K562 (cell line): ENCODE data around the gene RGS17. TPM values are rescaled to one million over a fixed set of nuclear protein-coding genes. Genes with fewer than 3 reads are reported as not detected.
A peak's percentile ranks its signal among the peaks of the same experiment; 100 is the strongest.

Source experiments
- ATAC-seq: fragments of 200-7000 bp; cut with Tn5 transposase; 3 replicates; pipeline ENCODE4 v1.9.1; 2020; ENCODE audit warnings: moderate library complexity
- BruUV-seq: library from RNA; stranded (reverse); fragments of 400-500 nt; replicated peaks from 2 replicates; lab custom pipeline; 2021; lab: Mats Ljungman, UMichigan
- CTCF ChIA-PET: fragments of 300-600 bp; formaldehyde crosslinking; extraction: SDS; loops from one replicate; lab custom pipeline; 2021; ENCODE audit warnings: low intra/inter-chr PET ratio; lab: Yijun Ruan, JAX
- POLR2A ChIA-PET: fragments of 300-600, 350-650 bp; sonication (Branson Sonifier 250); formaldehyde crosslinking; extraction: SDS; loops from one replicate; lab custom pipeline; 2021; ENCODE audit warnings: antibody characterized with exemption, inconsistent platforms; lab: Yijun Ruan, JAX
- DNase-seq, 4 experiments: peaks; one replicate each; pipeline versions ENCODE4 v3.0.0 to v3.0.0-alpha.2; 2011 to 2018; ENCODE audit warnings: low spot score in 3 of 4, mixed read lengths in 3 of 4; ENCODE audit errors: extremely low read depth in 1 of 4
- FAIRE-seq: peaks from 2 replicates; lab custom pipeline; 2011; peaks lifted over from hg19 to GRCh38; lab: Jason Lieb, UNC
- H2AFZ ChIP-seq: 2 replicates; pipeline ENCODE4 v1.6.0; 2011; ENCODE audit warnings: low read depth, low read length, control low read depth, inconsistent platforms
- H3K27ac ChIP-seq: fragments of 200-600 bp; 3 replicates; pipeline ENCODE4 v1.8.0; 2011; ENCODE audit warnings: low read depth, mild to moderate bottlenecking, control low read depth, inconsistent platforms, low read length, moderate library complexity, mixed read lengths; ENCODE audit errors: extremely low read depth
- H3K27me3 ChIP-seq, 2 experiments: fragments of 300-600 bp in 1 of 2; 2 replicates in 1 of 2; 3 replicates in 1 of 2; pipeline versions ENCODE4 v1.6.0 to v1.8.0; 2011; ENCODE audit warnings: inconsistent platforms in 2 of 2, low read length in 2 of 2, mild to moderate bottlenecking in 1 of 2, mixed read lengths in 1 of 2, moderate library complexity in 1 of 2; ENCODE audit not compliant: control insufficient read depth in 2 of 2, insufficient read depth in 2 of 2
- H3K36me3 ChIP-seq: fragments of 300-600 bp; 3 replicates; pipeline ENCODE4 v1.8.0; 2011; ENCODE audit warnings: mild to moderate bottlenecking, low read length, inconsistent platforms; ENCODE audit not compliant: control insufficient read depth, insufficient read depth
- H3K4me1 ChIP-seq, 2 experiments: fragments of 200-600 bp in 1 of 2; replicated peaks in 1 of 2; 2 replicates in 1 of 2; 3 replicates in 1 of 2; pipeline versions ENCODE4 v1.5.1 to v1.8.0; 2011; ENCODE audit warnings: inconsistent platforms in 2 of 2, low read length in 2 of 2, mild to moderate bottlenecking in 1 of 2, mixed read lengths in 1 of 2, moderate library complexity in 1 of 2; ENCODE audit not compliant: control insufficient read depth in 2 of 2, insufficient read depth in 2 of 2
- H3K4me2 ChIP-seq: 2 replicates; pipeline ENCODE4 v1.6.1; 2011; ENCODE audit warnings: low read length, control low read depth, inconsistent platforms, mixed read lengths; ENCODE audit not compliant: insufficient read depth
- H3K4me3 ChIP-seq: fragments of 200-600 bp; sonication (generic), shearing (Covaris generic); 2 replicates; pipeline ENCODE4 v1.5.1; 2016; ENCODE audit warnings: control low read depth, inconsistent platforms
- H3K79me2 ChIP-seq: fragments of 200-600 bp; 3 replicates; pipeline ENCODE4 v1.8.0; 2011; ENCODE audit warnings: low read length, inconsistent platforms; ENCODE audit not compliant: control insufficient read depth, insufficient read depth
- H3K9ac ChIP-seq, 2 experiments: 2 replicates each; pipeline versions ENCODE4 v1.6.0 to v1.6.1; 2011; ENCODE audit warnings: low read depth in 2 of 2, low read length in 2 of 2, control low read depth in 1 of 2, inconsistent platforms in 1 of 2, mild to moderate bottlenecking in 1 of 2, mixed read lengths in 1 of 2; ENCODE audit not compliant: insufficient read depth in 1 of 2
- H3K9me1 ChIP-seq: one replicate; pipeline ENCODE4 v1.6.0; 2011; ENCODE audit warnings: inconsistent platforms, mild to moderate bottlenecking, low read length, moderate library complexity; ENCODE audit not compliant: control insufficient read depth, insufficient read depth
- H3K9me3 ChIP-seq: replicated peaks from 2 replicates; pipeline ENCODE4 v1.5.1; 2011; ENCODE audit warnings: low read depth, low read length, inconsistent platforms; ENCODE audit not compliant: control insufficient read depth, insufficient read depth
- H4K20me1 ChIP-seq: replicated peaks from 2 replicates; pipeline ENCODE4 v1.6.1; 2011; ENCODE audit warnings: low read length, inconsistent platforms, mixed read lengths; ENCODE audit not compliant: control insufficient read depth, insufficient read depth
- ATF2 ChIP-seq: sonication (generic); formaldehyde crosslinking; IDR thresholded peaks from 2 replicates; pipeline ENCODE4 v1.8.1; 2022; ENCODE audit warnings: missing genetic modification reagents
- CEBPB ChIP-seq: fragments of 450-650 bp; IDR thresholded peaks from 2 replicates; pipeline ENCODE4 v1.6.1; 2016; ENCODE audit warnings: missing genetic modification characterization, missing compliant biosample characterization
- KDM4B ChIP-seq, 2 experiments: fragments of 450-650 bp in 1 of 2; sonication (generic) in 1 of 2; IDR thresholded peaks; 2 replicates each; pipeline ENCODE4 v1.6.1; 2016 to 2017; ENCODE audit warnings: borderline replicate concordance in 2 of 2, antibody characterized with exemption in 1 of 2, low read depth in 1 of 2, mild to moderate bottlenecking in 1 of 2
- SMARCA4 ChIP-seq: fragments of 450-650 bp; IDR thresholded peaks from 2 replicates; pipeline ENCODE4 v1.6.1; 2016
- TAF7 ChIP-seq: fragments of 450-650 bp; IDR thresholded peaks from 2 replicates; pipeline ENCODE4 v1.6.1; 2016; ENCODE audit warnings: missing genetic modification characterization, missing compliant biosample characterization
- ZBTB12 ChIP-seq: fragments of 250-450 bp; sonication (Bioruptor Pico); IDR thresholded peaks from 2 replicates; pipeline ENCODE4 v1.4.0; 2020
- ZNF274 ChIP-seq: IDR thresholded peaks from 2 replicates; pipeline ENCODE4 v1.6.1; 2011; ENCODE audit warnings: low read depth, mild to moderate bottlenecking, low read length, moderate library complexity, borderline replicate concordance
- WGBS: fragments of 100-300 bp; shearing (Covaris generic); methylation state at CpG from one replicate; pipeline ENCODE4 v1.1.6; 2016; ENCODE audit warnings: low coverage, mixed read lengths; ENCODE audit not compliant: insufficient coverage; ENCODE audit errors: missing lambda C conversion rate; 5-methylcytosine and 5-hydroxymethylcytosine counted together
- in situ Hi-C: fragments of 300-500 bp; cut with MboI; formaldehyde crosslinking; loops from 4 replicates; pipeline ENCODE4 v1.15.0; 2018; ENCODE audit warnings: inconsistent platforms, mixed read lengths
- intact Hi-C: fragments of 100-400 bp; cut with micrococcal nuclease; formaldehyde crosslinking; loops from 2 replicates; pipeline ENCODE4 v1.14.2; 2022
- polyA plus RNA-seq, 8 experiments: library from polyadenylated mRNA; depleted of rRNA in 4 of 8; stranded (reverse) in 5 of 8; unstranded in 3 of 8; fragments of >200 nt; fragmentation: Nextera tagmentation in 2 of 8; fragmentation: Illumina TruSeq in 1 of 8; extraction: Ambion mirVana in 2 of 8; extraction: Trizol in 1 of 8; gene quantifications; 2 replicates each; pipeline versions ENCODE4 v1.2.1 to v1.2.3, GENCODE V29; 2011 to 2014; ENCODE audit warnings: inconsistent platforms in 1 of 8, missing spikeins in 1 of 8
- total RNA-seq, 7 experiments: library from RNA; depleted of rRNA in 6 of 7; stranded (reverse); fragments of >200 nt in 6 of 7; fragmentation: Illumina TruSeq in 2 of 7; extraction: Trizol in 2 of 7; gene quantifications; 2 replicates each; pipeline versions ENCODE4 v1.2.1 to v1.2.3, GENCODE V29; 2011 to 2021; ENCODE audit warnings: low replicate concordance in 1 of 7

Gene RGS17
- total and polyA plus RNA-seq, 9 of the 15 experiments (the other 6 are each of a cell fraction or from before 2014, with no cell fraction given) = 0.01 to 0.14 (median 0.08) TPM; not detected in 6

GRCh38 chr6:152973916-152974315 is 157.2 kb downstream of the RGS17 start:
- no peak overlapping the region for H3K4me3 ChIP-seq
- no peaks in the 10 kb centered on the region for H3K9me3 ChIP-seq
- FAIRE-seq (no peak), ATAC-seq (no peak), DNase-seq (no peak)
- BruUV-seq = no TSS peak
- H3K36me3 ChIP-seq = peaks cover 89% of the 10 kb centered on the region
- peaks cover 66% of the 10 kb centered on the region for H3K79me2 ChIP-seq
- no peak overlapping the region for H3K27ac ChIP-seq
- no peak overlapping the region for H3K4me2 ChIP-seq
- H3K27me3 ChIP-seq = no peaks in the 10 kb centered on the region
- TF ChIP-seq CEBPB (tag) = 0 out of 2 replicates have a peak, but pooled peaks have one; percentile 9
- TF ChIP-seq ZBTB12 (CRISPR knock-in tag) = no peak
- TF ChIP-seq TAF7 (tag) = no peak
- no peak for TF ChIP-seq KDM4B (IDR thresholded peaks at IDR 0.05; ENCODE audit: borderline replicate concordance in 2 of 2, low read depth in 1 of 2)
- TF ChIP-seq ATF2 (CRISPR knock-in tag) = no peak
- no peak for TF ChIP-seq SMARCA4
- no peak for TF ChIP-seq ZNF274
- POLR2A ChIA-PET = no interaction called here
- peaks cover 4% of the 10 kb centered on the region for H3K9me1 ChIP-seq
- no peak overlapping the region for H2AFZ ChIP-seq
- no peak overlapping the region for H3K9ac ChIP-seq
- CTCF ChIA-PET = no interaction called here
- intact Hi-C loops = no loop called here
- WGBS = 91% methylated on average over 1 of the region's 1 CpG
- H3K4me1 ChIP-seq = peaks cover 3 to 23% of the 10 kb centered on the region in 2 experiments; a peak in 4 of 5 replicates
- in situ Hi-C loops = no loop called here
- peaks cover 39% of the 10 kb centered on the region for H4K20me1 ChIP-seq
